ENCODE results near the gene NACC1. TPM values are rescaled to one million over a fixed set of nuclear protein-coding genes. Genes with fewer than 3 reads are reported as not detected.
A peak's percentile ranks its signal among the peaks of the same experiment; 100 is the strongest.

Gene NACC1
- total RNA-seq, 3 donors from 2014 or later: 8.5 to 20.5 (median 19.7) TPM

DNA sequence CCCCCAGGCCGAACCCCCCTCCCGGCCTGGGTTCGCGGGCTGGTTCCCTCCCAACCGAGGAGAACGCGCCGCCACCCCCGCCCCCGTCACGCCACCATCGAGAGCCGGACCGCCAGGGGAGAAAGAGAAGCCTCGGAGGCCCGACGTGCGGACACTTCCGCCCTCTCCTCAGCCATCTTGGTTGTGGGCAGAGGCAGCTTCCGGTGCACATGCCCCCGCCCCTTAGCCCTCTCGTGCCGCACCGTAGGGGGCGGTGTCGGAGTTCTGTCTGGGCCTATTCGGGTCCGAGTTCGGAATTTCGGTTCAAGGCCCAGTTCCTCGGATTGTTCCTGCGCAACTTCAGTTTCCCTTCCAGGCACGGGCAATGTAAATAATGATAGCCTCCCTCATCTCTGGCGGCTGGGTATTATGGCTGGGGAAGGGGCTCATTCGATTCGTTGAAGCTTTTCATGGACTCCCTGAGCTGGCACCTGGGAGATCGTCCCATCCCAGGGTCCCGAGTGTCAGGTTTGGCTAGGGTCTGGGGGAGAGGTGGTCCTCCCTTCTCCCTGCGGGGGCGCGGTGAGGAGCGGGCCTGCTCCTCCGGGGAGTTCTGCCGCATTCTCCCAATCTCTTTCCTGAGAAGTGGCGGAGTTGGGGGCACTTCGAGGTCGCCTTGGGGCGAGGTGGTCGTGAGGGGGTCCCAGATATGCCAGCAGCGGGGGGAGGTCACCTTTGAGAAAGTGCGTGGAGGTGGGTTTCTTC lies 32.3 kb downstream of the NACC1 start, which contains the start of the genes IER2 and STX10:
IER2 (plus strand) TSS at position 225 of the 744 bp plus-strand sequence. CDS start 2,776 bp downstream, outside the sequence.
STX10 (minus strand) TSS at position 189 of the 744 bp plus-strand sequence. CDS start 202 bp downstream, outside the sequence.
- Histone ChIP-seq H3K36me3 (no peaks in the 10 kb centered on the region), H3K27ac (peak within 1 kb of the TSS; percentile 99 to 100), H3K4me3 (peak within 1 kb of the TSS; percentile 72 to 84 (median 77)), H3K4me1 (peaks cover 3 to 5% of the 10 kb centered on the region in 2 donors), H3K9me3 (no peaks in the 10 kb centered on the region), H3K27me3 (no peaks in the 10 kb centered on the region)
- TF ChIP-seq POLR2AphosphoS5 (IDR thresholded peaks at IDR 0.05) (peak; percentile 94 to 97 (median 96)), POLR2A (IDR thresholded peaks at IDR 0.05) (peak; percentile 82), CTCF (IDR thresholded peaks at IDR 0.05) (peak; percentile 35 to 71 (median 40))
- intact Hi-C loops (cut with DNase I; ENCODE audit: low total_unique reads): no loop called here
- DNase-seq (ENCODE audit: low spot score in 2 of 2): peak; percentile 97

- TF ChIP-seq CTCF (IDR thresholded peaks at IDR 0.05) (no peak), POLR2AphosphoS5 (IDR thresholded peaks at IDR 0.05) (no peak)
- H3K27ac ChIP-seq: peak overlapping the region; percentile 99 to 100
- DNase-seq (ENCODE audit: low spot score in 2 of 2): peak in 1 of 2 donors; percentile 48
- intact Hi-C loops (cut with DNase I; ENCODE audit: low total_unique reads): no loop called here
- H3K4me3 ChIP-seq: peak overlapping the region; percentile 72 to 84 (median 77)
- peaks cover 5 to 6% of the 10 kb centered on the region in 2 donors for H3K4me1 ChIP-seq
- H3K27me3 ChIP-seq: no peaks in the 10 kb centered on the region
- H3K36me3 ChIP-seq: no peaks in the 10 kb centered on the region
- H3K9me3 ChIP-seq: no peaks in the 10 kb centered on the region
Measured at GRCh38 chr19:13150931-13151604, 33.0 kb downstream of the NACC1 start.

GRCh38 chr19:13151605-13152355 lies 33.7 kb downstream of the NACC1 start:
- Histone ChIP-seq H3K9me3 (no peaks in the 10 kb centered on the region), H3K4me1 (peaks cover 5 to 9% of the 10 kb centered on the region in 2 donors), H3K27me3 (no peaks in the 10 kb centered on the region), H3K27ac (peak overlapping the region; percentile 99 to 100), H3K4me3 (peak overlapping the region; percentile 72 to 84 (median 77)), H3K36me3 (no peaks in the 10 kb centered on the region)
- TF ChIP-seq CTCF (IDR thresholded peaks at IDR 0.05): peak in 2 of 3 donors; percentile 23 to 25
- TF ChIP-seq POLR2AphosphoS5 (IDR thresholded peaks at IDR 0.05): peak; percentile 89 to 97 (median 93)
- peak; percentile 89 for TF ChIP-seq POLR2A (IDR thresholded peaks at IDR 0.05)
- DNase-seq (ENCODE audit: low spot score in 2 of 2): peak; percentile 98 to 99
- intact Hi-C loops (cut with DNase I; ENCODE audit: low total_unique reads): no loop called here

DNA sequence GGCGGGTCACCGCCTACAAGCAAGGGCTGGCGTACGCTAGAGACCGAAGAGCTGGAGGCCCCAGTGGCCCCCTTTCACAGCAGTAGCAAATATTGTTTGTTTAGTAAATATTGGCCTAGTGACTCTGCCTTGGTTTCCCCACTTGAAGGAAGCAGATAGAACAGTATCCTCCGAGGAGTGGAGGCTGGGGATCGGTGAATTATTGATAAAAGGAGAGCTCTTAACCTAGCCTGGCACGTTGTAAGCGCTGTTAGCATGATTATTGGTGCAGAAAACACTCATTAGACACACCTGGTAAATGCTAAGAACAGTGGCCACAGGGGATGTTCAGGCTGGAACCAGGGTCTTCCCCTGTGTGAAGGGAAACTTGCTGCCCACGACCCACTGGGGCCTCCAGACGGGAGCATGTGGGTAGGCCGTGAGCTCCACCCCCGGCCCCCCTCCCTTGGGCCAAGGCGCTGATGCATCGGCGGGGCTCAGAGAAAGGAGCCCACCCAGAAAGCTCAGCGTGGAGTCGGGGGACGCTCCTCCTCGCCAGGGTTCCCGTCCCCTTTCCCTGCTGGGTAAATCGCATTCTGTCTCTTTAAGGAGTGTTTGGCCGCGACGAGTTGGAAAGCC lies 34.4 kb downstream of the NACC1 start:
- DNase-seq (ENCODE audit: low spot score in 2 of 2): no peak
- peaks cover 5 to 9% of the 10 kb centered on the region in 2 donors for H3K4me1 ChIP-seq
- intact Hi-C loops (cut with DNase I; ENCODE audit: low total_unique reads): no loop called here
- no peaks in the 10 kb centered on the region for H3K9me3 ChIP-seq
- H3K36me3 ChIP-seq: no peaks in the 10 kb centered on the region
- peak overlapping the region; percentile 99 to 100 for H3K27ac ChIP-seq
- TF ChIP-seq CTCF (IDR thresholded peaks at IDR 0.05) (no peak), POLR2A (IDR thresholded peaks at IDR 0.05) (no peak), POLR2AphosphoS5 (IDR thresholded peaks at IDR 0.05) (no peak)
- peak overlapping the region; percentile 72 to 84 (median 77) for H3K4me3 ChIP-seq
- no peaks in the 10 kb centered on the region for H3K27me3 ChIP-seq

All from breast epithelium (tissue), 4 donors.